Stimulated activated naive CD4-positive, alpha-beta T cell treated with Interleukin-2 at 50 U/mL for 16 hours (primary cell): ENCODE results near the gene METRNL.
"Not testable (repeated sequence)": the region's sequence is repeated elsewhere in the genome, so short reads cannot be mapped to it uniquely, and the experiment has no call there.

Source experiments
- DNase-seq: peaks from one replicate; lab custom pipeline; 2025; lab: John Stamatoyannopoulos, UW

Gene METRNL

GRCh38 chr17:83139541-83140248, 60.3 kb downstream of the METRNL start:
- DNase-seq: not testable (repeated sequence)

GRCh38 chr17:83140249-83140566, 60.8 kb downstream of the METRNL start:
- not testable (repeated sequence) for DNase-seq

GRCh38 chr17:83142619-83143018, 63.2 kb downstream of the METRNL start:
- no peak for DNase-seq

GRCh38 chr17:83143817-83144231, 64.4 kb downstream of the METRNL start:
- no peak for DNase-seq
